GM12878 (cell line): Measurements from ENCODE around the gene CBFA2T3. TPM values are rescaled to one million over a fixed set of nuclear protein-coding genes. Genes with fewer than 3 reads are reported as not detected.

Experiments used
- ATAC-seq: fragments of 200-7000 bp; cut with Tn5 transposase; 3 replicates; pipeline ENCODE4 v1.9.1; 2020; ENCODE audit warnings: mild to moderate bottlenecking, moderate library complexity
- BruUV-seq: library from RNA; stranded (reverse); fragments of 400-500 nt; replicated peaks from 2 replicates; lab custom pipeline; 2021; lab: Mats Ljungman, UMichigan
- CTCF ChIA-PET: fragments of 300-600 bp; sonication (Branson Sonifier 250); formaldehyde crosslinking; extraction: SDS; loops from one replicate; lab custom pipeline; 2021; ENCODE audit warnings: inconsistent platforms; lab: Yijun Ruan, JAX
- POLR2A ChIA-PET: fragments of 350-600 bp; formaldehyde crosslinking; extraction: SDS; loops from one replicate; lab custom pipeline; 2021; ENCODE audit warnings: inconsistent platforms; lab: Charles Lee
- RAD21 ChIA-PET: fragments of 300-600 bp; sonication (Branson Sonifier 250); formaldehyde crosslinking; loops from one replicate; lab custom pipeline; 2023; ENCODE audit warnings: antibody characterized with exemption; ENCODE audit not compliant: unreplicated experiment; lab: Charles Lee
- SMC1A ChIA-PET: fragments of 300-600 bp; sonication (Branson Sonifier 250); formaldehyde crosslinking; loops from one replicate; lab custom pipeline; 2023; ENCODE audit not compliant: unreplicated experiment, uncharacterized antibody; lab: Charles Lee
- DNase-seq: peaks from one replicate; pipeline ENCODE4 v3.0.0-alpha.2; 2011; ENCODE audit warnings: low read depth, low spot score
- FAIRE-seq: peaks from 3 replicates; lab custom pipeline; 2011; peaks lifted over from hg19 to GRCh38; lab: Jason Lieb, UNC
- H2AFZ ChIP-seq: 2 replicates; pipeline ENCODE4 v1.6.0; 2011; ENCODE audit warnings: low read depth, low read length, control low read depth; ENCODE audit not compliant: control insufficient read depth
- H3K27ac ChIP-seq: 2 replicates; pipeline ENCODE4 v1.5.1; 2011; ENCODE audit warnings: control low read depth; ENCODE audit not compliant: control insufficient read depth, insufficient read depth
- H3K27me3 ChIP-seq, 2 experiments: replicated peaks in 1 of 2; 2 replicates each; pipeline versions ENCODE4 v1.6.0 to v1.6.1; 2011; ENCODE audit warnings: low read length in 1 of 2; ENCODE audit not compliant: control insufficient read depth in 2 of 2, insufficient read depth in 2 of 2
- H3K36me3 ChIP-seq, 2 experiments: 2 replicates each; pipeline ENCODE4 v1.5.1; 2011; ENCODE audit warnings: low read length in 1 of 2; ENCODE audit not compliant: control insufficient read depth in 2 of 2, insufficient read depth in 2 of 2
- H3K4me1 ChIP-seq: 2 replicates; pipeline ENCODE4 v1.6.1; 2011; ENCODE audit warnings: mild to moderate bottlenecking, low read length, moderate library complexity, mixed read lengths; ENCODE audit not compliant: control insufficient read depth, insufficient read depth
- H3K4me2 ChIP-seq: 2 replicates; pipeline ENCODE4 v1.6.0; 2011; ENCODE audit warnings: control low read depth; ENCODE audit not compliant: control insufficient read depth, insufficient read depth
- H3K4me3 ChIP-seq: fragments of 200-600 bp; sonication (generic); 2 replicates; pipeline ENCODE4 v1.5.1; 2016
- H3K79me2 ChIP-seq: 2 replicates; pipeline ENCODE4 v1.6.0; 2011; ENCODE audit warnings: low read length; ENCODE audit not compliant: control insufficient read depth, insufficient read depth
- H3K9ac ChIP-seq: 2 replicates; pipeline ENCODE4 v1.8.0; 2011; ENCODE audit warnings: low read length, control low read depth, mixed read lengths; ENCODE audit not compliant: control insufficient read depth, insufficient read depth
- H3K9me3 ChIP-seq: replicated peaks from 3 replicates; pipeline ENCODE4 v1.5.1; 2011; ENCODE audit warnings: mild to moderate bottlenecking, low read length; ENCODE audit not compliant: control insufficient read depth, insufficient read depth
- H4K20me1 ChIP-seq: 2 replicates; pipeline ENCODE4 v1.6.0; 2011; ENCODE audit not compliant: control insufficient read depth, insufficient read depth
- BCLAF1 ChIP-seq: fragments of 450-650 bp; IDR thresholded peaks from 2 replicates; pipeline ENCODE4 v1.6.1; 2017; ENCODE audit warnings: antibody characterized with exemption, mild to moderate bottlenecking, moderate library complexity
- E2F4 ChIP-seq: IDR thresholded peaks from 2 replicates; pipeline ENCODE4 v1.6.1; 2012; ENCODE audit warnings: low read depth, low read length, improper control_type of control experiment
- EED ChIP-seq: sonication (generic); IDR thresholded peaks from 2 replicates; pipeline ENCODE4 v1.6.1; 2016; ENCODE audit warnings: antibody characterized with exemption, low read depth
- EGR1 ChIP-seq, 2 experiments: IDR thresholded peaks; 1 replicate in 1 of 2; 2 replicates in 1 of 2; pipeline ENCODE4 v1.6.1; 2011 to 2012; ENCODE audit warnings: low read depth in 2 of 2, low read length in 2 of 2, borderline replicate concordance in 1 of 2, mild to moderate bottlenecking in 1 of 2, moderate library complexity in 1 of 2
- EP300 ChIP-seq, 2 experiments: fragments of 150-350 bp in 1 of 2; IDR thresholded peaks; 2 replicates each; pipeline ENCODE4 v1.6.1; 2011 to 2012; ENCODE audit warnings: low read depth in 2 of 2, low read length in 2 of 2, borderline replicate concordance in 1 of 2, improper control_type of control experiment in 1 of 2, inconsistent platforms in 1 of 2; ENCODE audit not compliant: control insufficient read depth in 1 of 2
- GATAD2B ChIP-seq: fragments of 450-650 bp; conservative IDR thresholded peaks from 2 replicates; pipeline ENCODE4 v1.6.1; 2017; ENCODE audit warnings: low read depth, mild to moderate bottlenecking, moderate library complexity
- IRF4 ChIP-seq: IDR thresholded peaks from 2 replicates; pipeline ENCODE4 v1.6.1; 2011; ENCODE audit warnings: low read depth, low read length
- KLF5 ChIP-seq: fragments of 450-650 bp; IDR thresholded peaks from 2 replicates; pipeline ENCODE4 v1.6.1; 2014; ENCODE audit warnings: mild to moderate bottlenecking; ENCODE audit not compliant: partially characterized antibody
- MYC ChIP-seq: IDR thresholded peaks from 2 replicates; pipeline ENCODE4 v1.6.1; 2011; ENCODE audit warnings: mild to moderate bottlenecking, low read length, moderate library complexity, inconsistent platforms; ENCODE audit not compliant: insufficient read depth, insufficient replicate concordance, insufficient read length, severe bottlenecking
- NFXL1 ChIP-seq: fragments of 450-650 bp; IDR thresholded peaks from 2 replicates; pipeline ENCODE4 v1.6.1; 2017; ENCODE audit warnings: antibody characterized with exemption, mild to moderate bottlenecking, borderline replicate concordance
- NKRF ChIP-seq: fragments of 450-650 bp; conservative IDR thresholded peaks from 2 replicates; pipeline ENCODE4 v1.6.1; 2017; ENCODE audit warnings: mild to moderate bottlenecking, moderate library complexity
- RCOR1 ChIP-seq: conservative IDR thresholded peaks from 2 replicates; pipeline ENCODE4 v1.6.1; 2012; ENCODE audit warnings: low read depth, low read length, improper control_type of control experiment
- SPI1 ChIP-seq: IDR thresholded peaks from 2 replicates; pipeline ENCODE4 v1.6.1; 2011; ENCODE audit warnings: low read depth, mild to moderate bottlenecking, low read length, moderate library complexity, borderline replicate concordance; ENCODE audit not compliant: insufficient read depth
- TBL1XR1 ChIP-seq: IDR thresholded peaks from 2 replicates; pipeline ENCODE4 v1.6.1; 2012; ENCODE audit warnings: low read depth, low read length, improper control_type of control experiment
- ZBED1 ChIP-seq: IDR thresholded peaks from 2 replicates; pipeline ENCODE4 v1.6.1; 2016; ENCODE audit warnings: borderline replicate concordance
- ZZZ3 ChIP-seq: IDR thresholded peaks from 2 replicates; pipeline ENCODE4 v1.6.1; 2011; ENCODE audit warnings: low read depth; ENCODE audit not compliant: control insufficient read depth, insufficient read length
- WGBS: methylation state at CpG from one replicate; pipeline ENCODE4 v1.1.6; 2016; ENCODE audit warnings: low lambda C conversion rate; ENCODE audit not compliant: insufficient replicate concordance, insufficient coverage; ENCODE audit errors: missing lambda C conversion rate; 5-methylcytosine and 5-hydroxymethylcytosine counted together
- in situ Hi-C: fragments of 300-500 bp; cut with MboI; formaldehyde crosslinking; loops from 9 replicates; pipeline ENCODE4 v1.14.3; 2018; ENCODE audit warnings: mixed read lengths
- intact Hi-C: fragments of 100-400 bp; cut with micrococcal nuclease; formaldehyde crosslinking; loops from one replicate; pipeline ENCODE4 v1.14.2; 2022; ENCODE audit not compliant: unreplicated experiment
- polyA plus RNA-seq, 11 experiments: library from polyadenylated mRNA; depleted of rRNA in 4 of 11; unstranded in 6 of 11; stranded (reverse) in 5 of 11; fragments of >200 nt; fragmentation: Nextera tagmentation in 4 of 11; fragmentation: Illumina TruSeq in 1 of 11; extraction: Ambion mirVana in 4 of 11; extraction: Trizol in 1 of 11; gene quantifications; 1 replicate in 1 of 11; 2 replicates in 10 of 11; pipeline versions ENCODE4 v1.2.1 to v1.2.3, GENCODE V29; 2011 to 2016; ENCODE audit warnings: inconsistent platforms in 2 of 11, missing spikeins in 2 of 11, low read depth in 1 of 11
- total RNA-seq, 4 experiments: library from RNA; depleted of rRNA in 3 of 4; stranded (reverse); fragments of >200 nt in 3 of 4; fragmentation: Illumina TruSeq in 1 of 4; extraction: Trizol in 1 of 4; gene quantifications; 2 replicates each; pipeline versions ENCODE4 v1.2.1 to v1.2.3, GENCODE V29; 2013 to 2021

The CBFA2T3 gene
- total and polyA plus RNA-seq, 10 of the 15 experiments (the other 5 are each of a cell fraction or from before 2014, with no cell fraction given): 0.69 to 42.6 (median 4.5) TPM

- RAD21 ChIA-PET: no interaction called here
- no peak for ATAC-seq
- SMC1A ChIA-PET: interaction anchor here (1.3 kb wide), 1 partner anchor 225 kb away, joined by 3 read pairs; no protein-coding TSS in a partner anchor
- no peak overlapping the region for H3K9ac ChIP-seq
- no peaks in the 10 kb centered on the region for H4K20me1 ChIP-seq
- WGBS: 94% methylated on average over 20 of the region's 20 CpGs
- intact Hi-C loops: no loop called here
- no peaks in the 10 kb centered on the region for H3K4me1 ChIP-seq
- H3K4me3 ChIP-seq: no peak overlapping the region
- DNase-seq: no peak
- in situ Hi-C loops: no loop called here
- no peak overlapping the region for H2AFZ ChIP-seq
- CTCF ChIA-PET: no interaction called here
- no peaks in the 10 kb centered on the region for H3K27me3 ChIP-seq
- no peak overlapping the region for H3K27ac ChIP-seq
- no TSS peak for BruUV-seq
- peaks cover 2 to 4% of the 10 kb centered on the region in 2 experiments; a peak in 3 of 4 replicates for H3K36me3 ChIP-seq
- POLR2A ChIA-PET: no interaction called here
- no peak overlapping the region for H3K4me2 ChIP-seq
- no peaks in the 10 kb centered on the region for H3K79me2 ChIP-seq
- H3K9me3 ChIP-seq: no peaks in the 10 kb centered on the region
- FAIRE-seq: no peak
- TF ChIP-seq IRF4 (no peak), ZZZ3 (no peak), SPI1 (no peak), RCOR1 (no peak), NKRF (no peak), TBL1XR1 (no peak), MYC (no peak), GATAD2B (no peak), EGR1 (IDR thresholded peaks at IDR 0.05; ENCODE audit: borderline replicate concordance in 1 of 2, low read depth in 2 of 2, low read length in 2 of 2) (no peak), EED (no peak), EP300 (IDR thresholded peaks at IDR 0.05; ENCODE audit: borderline replicate concordance in 1 of 2, control insufficient read depth in 1 of 2, low read depth in 2 of 2, low read length in 2 of 2) (no peak), KLF5 (no peak), ZBED1 (no peak), E2F4 (no peak), BCLAF1 (no peak), NFXL1 (no peak)
Observed at GRCh38 chr16:88878356-88878755, 98.7 kb downstream of the CBFA2T3 start.
